ENCODE results near the gene SEMA3C.
A peak's percentile ranks its signal among the peaks of the same experiment; 100 is the strongest.

Gene SEMA3C

GRCh38 chr7:80774843-80775242 is 144.0 kb downstream of the SEMA3C start:
- H3K4me1 Mint-ChIP-seq (ENCODE audit: low read depth): peaks cover 21% of the 10 kb centered on the region
- H3K9me3 Mint-ChIP-seq: no peaks in the 10 kb centered on the region
- intact Hi-C loops (cut with micrococcal nuclease): no loop called here
- peaks cover 45% of the 10 kb centered on the region for H3K36me3 Mint-ChIP-seq (ENCODE audit: low read depth)
- H3K4me3 Mint-ChIP-seq: no peak overlapping the region
- H3K27ac Mint-ChIP-seq: no peak overlapping the region
- no peaks in the 10 kb centered on the region for H3K27me3 Mint-ChIP-seq

- intact Hi-C loops (cut with micrococcal nuclease): no loop called here
- peaks cover 37% of the 10 kb centered on the region for H3K36me3 Mint-ChIP-seq (ENCODE audit: low read depth)
- H3K27me3 Mint-ChIP-seq: no peaks in the 10 kb centered on the region
- peaks cover 21% of the 10 kb centered on the region for H3K4me1 Mint-ChIP-seq (ENCODE audit: low read depth)
- H3K4me3 Mint-ChIP-seq: no peak overlapping the region
- no peak overlapping the region for H3K27ac Mint-ChIP-seq
- no peaks in the 10 kb centered on the region for H3K9me3 Mint-ChIP-seq
Observed at GRCh38 chr7:80773787-80774508, 144.9 kb downstream of the SEMA3C start.

GRCh38 chr7:80772347-80772993 is 146.4 kb downstream of the SEMA3C start:
- intact Hi-C loops (cut with micrococcal nuclease): no loop called here
- H3K4me1 Mint-ChIP-seq (ENCODE audit: low read depth): peaks cover 21% of the 10 kb centered on the region
- H3K27ac Mint-ChIP-seq: no peak overlapping the region
- H3K27me3 Mint-ChIP-seq: no peaks in the 10 kb centered on the region
- no peaks in the 10 kb centered on the region for H3K9me3 Mint-ChIP-seq
- peaks cover 39% of the 10 kb centered on the region for H3K36me3 Mint-ChIP-seq (ENCODE audit: low read depth)
- no peak overlapping the region for H3K4me3 Mint-ChIP-seq

- Mint-ChIP-seq H3K27me3 (no peaks in the 10 kb centered on the region), H3K27ac (no peak overlapping the region), H3K36me3 (ENCODE audit: low read depth) (peaks cover 46% of the 10 kb centered on the region), H3K4me1 (ENCODE audit: low read depth) (peaks cover 21% of the 10 kb centered on the region), H3K4me3 (no peak overlapping the region), H3K9me3 (no peaks in the 10 kb centered on the region)
- intact Hi-C loops (cut with micrococcal nuclease): no loop called here
Observed at GRCh38 chr7:80771523-80771922, 147.3 kb downstream of the SEMA3C start.

GRCh38 chr7:80770675-80771081 is 148.2 kb downstream of the SEMA3C start:
- Mint-ChIP-seq H3K36me3 (ENCODE audit: low read depth) (peaks cover 54% of the 10 kb centered on the region), H3K27ac (peak overlapping the region; percentile 60), H3K4me3 (no peak overlapping the region), H3K4me1 (ENCODE audit: low read depth) (peaks cover 17% of the 10 kb centered on the region), H3K27me3 (no peaks in the 10 kb centered on the region), H3K9me3 (no peaks in the 10 kb centered on the region)
- intact Hi-C loops (cut with micrococcal nuclease): no loop called here

- H3K4me3 Mint-ChIP-seq: no peak overlapping the region
- intact Hi-C loops (cut with micrococcal nuclease): no loop called here
Observed at GRCh38 chr7:80770061-80770460, 148.8 kb downstream of the SEMA3C start.

GRCh38 chr7:80768756-80769155 is 150.1 kb downstream of the SEMA3C start:
- no peak overlapping the region for H3K27ac Mint-ChIP-seq
- H3K36me3 Mint-ChIP-seq (ENCODE audit: low read depth): peaks cover 58% of the 10 kb centered on the region
- H3K4me1 Mint-ChIP-seq (ENCODE audit: low read depth): peaks cover 17% of the 10 kb centered on the region
- intact Hi-C loops (cut with micrococcal nuclease): no loop called here
- H3K4me3 Mint-ChIP-seq: no peak overlapping the region
- no peaks in the 10 kb centered on the region for H3K9me3 Mint-ChIP-seq
- no peaks in the 10 kb centered on the region for H3K27me3 Mint-ChIP-seq

More at GRCh38 chr7:80770061-80770460, 148.8 kb downstream of the SEMA3C start:
- Mint-ChIP-seq H3K9me3 (no peaks in the 10 kb centered on the region), H3K27me3 (no peaks in the 10 kb centered on the region), H3K4me1 (ENCODE audit: low read depth) (peaks cover 17% of the 10 kb centered on the region), H3K36me3 (ENCODE audit: low read depth) (peaks cover 59% of the 10 kb centered on the region), H3K27ac (peak overlapping the region; percentile 60)

GRCh38 chr7:80767654-80768053 is 151.2 kb downstream of the SEMA3C start:
- Mint-ChIP-seq H3K27ac (no peak overlapping the region), H3K4me3 (no peak overlapping the region), H3K27me3 (no peaks in the 10 kb centered on the region), H3K36me3 (ENCODE audit: low read depth) (peaks cover 58% of the 10 kb centered on the region), H3K9me3 (no peaks in the 10 kb centered on the region), H3K4me1 (ENCODE audit: low read depth) (peaks cover 17% of the 10 kb centered on the region)
- intact Hi-C loops (cut with micrococcal nuclease): no loop called here

GRCh38 chr7:80766724-80767123 is 152.1 kb downstream of the SEMA3C start:
- H3K4me3 Mint-ChIP-seq: no peak overlapping the region
- no peaks in the 10 kb centered on the region for H3K9me3 Mint-ChIP-seq
- no peak overlapping the region for H3K27ac Mint-ChIP-seq
- H3K4me1 Mint-ChIP-seq (ENCODE audit: low read depth): peaks cover 16% of the 10 kb centered on the region
- intact Hi-C loops (cut with micrococcal nuclease): no loop called here
- H3K36me3 Mint-ChIP-seq (ENCODE audit: low read depth): peaks cover 58% of the 10 kb centered on the region
- no peaks in the 10 kb centered on the region for H3K27me3 Mint-ChIP-seq

GRCh38 chr7:80764132-80764531 is 154.7 kb downstream of the SEMA3C start:
- peaks cover 54% of the 10 kb centered on the region for H3K36me3 Mint-ChIP-seq (ENCODE audit: low read depth)
- H3K4me3 Mint-ChIP-seq: no peak overlapping the region
- no peaks in the 10 kb centered on the region for H3K4me1 Mint-ChIP-seq (ENCODE audit: low read depth)
- H3K9me3 Mint-ChIP-seq: no peaks in the 10 kb centered on the region
- no peak overlapping the region for H3K27ac Mint-ChIP-seq
- H3K27me3 Mint-ChIP-seq: no peaks in the 10 kb centered on the region
- intact Hi-C loops (cut with micrococcal nuclease): no loop called here

- H3K27me3 Mint-ChIP-seq: no peaks in the 10 kb centered on the region
- H3K4me3 Mint-ChIP-seq: no peak overlapping the region
- no peaks in the 10 kb centered on the region for H3K4me1 Mint-ChIP-seq (ENCODE audit: low read depth)
- no peaks in the 10 kb centered on the region for H3K9me3 Mint-ChIP-seq
- peaks cover 55% of the 10 kb centered on the region for H3K36me3 Mint-ChIP-seq (ENCODE audit: low read depth)
- no peak overlapping the region for H3K27ac Mint-ChIP-seq
- intact Hi-C loops (cut with micrococcal nuclease): no loop called here
Observed at GRCh38 chr7:80763704-80764103, 155.1 kb downstream of the SEMA3C start.

GRCh38 chr7:80763289-80763688 is 155.6 kb downstream of the SEMA3C start:
- Mint-ChIP-seq H3K4me3 (no peak overlapping the region), H3K36me3 (ENCODE audit: low read depth) (peaks cover 55% of the 10 kb centered on the region), H3K27ac (no peak overlapping the region), H3K27me3 (no peaks in the 10 kb centered on the region), H3K9me3 (no peaks in the 10 kb centered on the region), H3K4me1 (ENCODE audit: low read depth) (no peaks in the 10 kb centered on the region)
- intact Hi-C loops (cut with micrococcal nuclease): no loop called here

GRCh38 chr7:80760292-80760691 is 158.6 kb downstream of the SEMA3C start:
- Mint-ChIP-seq H3K36me3 (ENCODE audit: low read depth) (peaks cover 61% of the 10 kb centered on the region), H3K9me3 (no peaks in the 10 kb centered on the region), H3K4me3 (no peak overlapping the region), H3K4me1 (ENCODE audit: low read depth) (no peaks in the 10 kb centered on the region), H3K27ac (no peak overlapping the region), H3K27me3 (no peaks in the 10 kb centered on the region)
- intact Hi-C loops (cut with micrococcal nuclease): no loop called here

- H3K9me3 Mint-ChIP-seq: no peaks in the 10 kb centered on the region
- no peaks in the 10 kb centered on the region for H3K4me1 Mint-ChIP-seq (ENCODE audit: low read depth)
- H3K27ac Mint-ChIP-seq: no peak overlapping the region
- no peaks in the 10 kb centered on the region for H3K27me3 Mint-ChIP-seq
- intact Hi-C loops (cut with micrococcal nuclease): no loop called here
- H3K4me3 Mint-ChIP-seq: no peak overlapping the region
- peaks cover 58% of the 10 kb centered on the region for H3K36me3 Mint-ChIP-seq (ENCODE audit: low read depth)
Observed at GRCh38 chr7:80752954-80753690, 165.7 kb downstream of the SEMA3C start.
